HepG2 (cell line): Measurements from ENCODE around the gene ZC3H18. TPM values are rescaled to one million over a fixed set of nuclear protein-coding genes. Genes with fewer than 3 reads are reported as not detected.

Experiments used
- AFF4 ChIP-seq: sonication (generic); formaldehyde crosslinking; IDR thresholded peaks from 2 replicates; pipeline ENCODE4 v1.4.0; 2020; ENCODE audit warnings: missing genetic modification reagents
- DNMT3B ChIP-seq: conservative IDR thresholded peaks from 2 replicates; pipeline ENCODE4 v1.6.1; 2016; ENCODE audit warnings: missing biosample characterization, control low read depth
- KIAA2018 ChIP-seq: sonication (generic); formaldehyde crosslinking; IDR thresholded peaks from 2 replicates; pipeline ENCODE4 v1.5.0; 2020; ENCODE audit warnings: mild to moderate bottlenecking, missing genetic modification reagents, borderline replicate concordance
- KLF12 ChIP-seq: sonication (generic); formaldehyde crosslinking; IDR thresholded peaks from 2 replicates; pipeline ENCODE4 v1.4.0; 2020; ENCODE audit warnings: missing genetic modification reagents, borderline replicate concordance
- MXD1 ChIP-seq: sonication (generic); formaldehyde crosslinking; IDR thresholded peaks from 2 replicates; pipeline ENCODE4 v1.4.0; 2020; ENCODE audit warnings: mild to moderate bottlenecking, missing genetic modification reagents
- NCOA5 ChIP-seq: sonication (generic); formaldehyde crosslinking; IDR thresholded peaks from 2 replicates; pipeline ENCODE4 v1.4.0; 2020; ENCODE audit warnings: missing genetic modification reagents
- NFKB2 ChIP-seq: sonication (generic); formaldehyde crosslinking; IDR thresholded peaks from 2 replicates; pipeline ENCODE4 v1.4.0; 2020; ENCODE audit warnings: missing genetic modification reagents, borderline replicate concordance
- POGK ChIP-seq: sonication (generic); formaldehyde crosslinking; conservative IDR thresholded peaks from 2 replicates; pipeline ENCODE4 v1.8.0; 2022; ENCODE audit warnings: mild to moderate bottlenecking, moderate library complexity, missing genetic modification reagents
- TARDBP ChIP-seq: sonication (generic); formaldehyde crosslinking; IDR thresholded peaks from 2 replicates; pipeline ENCODE4 v1.8.0; 2022; ENCODE audit warnings: mild to moderate bottlenecking, missing genetic modification reagents
- XBP1 ChIP-seq: sonication (generic); formaldehyde crosslinking; IDR thresholded peaks from 2 replicates; pipeline ENCODE4 v1.5.0; 2020; ENCODE audit warnings: missing genetic modification reagents
- ZNF329 ChIP-seq: sonication (generic); formaldehyde crosslinking; IDR thresholded peaks from 2 replicates; pipeline ENCODE4 v1.9.0; 2021; ENCODE audit warnings: low read depth, mild to moderate bottlenecking, missing genetic modification reagents
- ZNF550 ChIP-seq: sonication (generic); formaldehyde crosslinking; IDR thresholded peaks from 2 replicates; pipeline ENCODE4 v1.4.0; 2020; ENCODE audit warnings: mild to moderate bottlenecking, missing genetic modification reagents, borderline replicate concordance
- ZNF709 ChIP-seq: sonication (generic); formaldehyde crosslinking; IDR thresholded peaks from 2 replicates; pipeline ENCODE4 v1.5.0; 2020; ENCODE audit warnings: mild to moderate bottlenecking, missing genetic modification reagents
- ZNF747 ChIP-seq: sonication (generic); formaldehyde crosslinking; IDR thresholded peaks from 2 replicates; pipeline ENCODE4 v1.8.1; 2023; ENCODE audit warnings: missing genetic modification reagents, mild to moderate bottlenecking, borderline replicate concordance
- polyA plus RNA-seq, 8 experiments: library from polyadenylated mRNA; depleted of rRNA in 3 of 8; stranded (reverse) in 7 of 8; unstranded in 1 of 8; fragments of >200 nt; fragmentation: Illumina TruSeq in 4 of 8; extraction: Trizol in 4 of 8; gene quantifications; 2 replicates each; pipeline versions ENCODE4 v1.2.1 to v1.2.3, GENCODE V29; 2011 to 2016; ENCODE audit warnings: low read depth in 4 of 8, missing spikeins in 1 of 8, mixed read lengths in 1 of 8; ENCODE audit not compliant: insufficient read depth in 1 of 8
- total RNA-seq, 5 experiments: library from RNA; depleted of rRNA; stranded (reverse); fragments of >200 nt; fragmentation: Illumina TruSeq; extraction: Trizol; gene quantifications; 2 replicates each; pipeline ENCODE4 v1.2.3, GENCODE V29; 2016; ENCODE audit warnings: low read depth in 1 of 5

ZC3H18 gene
- total and polyA plus RNA-seq, 2 of the 13 experiments (the other 11 are each of a cell fraction or from before 2014, with no cell fraction given): 11.2 to 27.4 TPM

- TF ChIP-seq AFF4 (CRISPR knock-in tag) (no peak), NCOA5 (CRISPR knock-in tag) (no peak), NFKB2 (CRISPR knock-in tag) (peak; percentile 64; the same call in 1 of the 2 replicates), KLF12 (no peak; the same call in 1 of the 2 replicates), ZNF329 (CRISPR knock-in tag) (no peak), KIAA2018 (CRISPR knock-in tag) (no peak), ZNF709 (CRISPR knock-in tag) (no peak), ZNF550 (CRISPR knock-in tag) (peak; percentile 62; the same call in 1 of the 2 replicates), XBP1 (CRISPR knock-in tag) (no peak), MXD1 (CRISPR knock-in tag) (no peak; the same call in 1 of the 2 replicates), DNMT3B (CRISPR knock-in tag) (no peak), TARDBP (CRISPR knock-in tag) (peak; percentile 65; the same call in 1 of the 2 replicates), ZNF747 (no peak; the same call in 1 of the 2 replicates), POGK (CRISPR knock-in tag) (no peak; the same call in 1 of the 2 replicates)
Observed at GRCh38 chr16:88527186-88527936, 42.8 kb upstream of the ZC3H18 start (continued).
